ENCODE measurements around the gene NCAM1.

The NCAM1 gene

GRCh38 chr11:113316256-113316655, 355.0 kb downstream of the NCAM1 start:
- Histone ChIP-seq H3K36me3 (ENCODE audit: control insufficient read depth, insufficient read depth, low read length) (no peaks in the 10 kb centered on the region), H3K27ac (ENCODE audit: low read length) (no peak overlapping the region), H3K4me3 (ENCODE audit: low read length) (no peak overlapping the region), H3K4me1 (ENCODE audit: control insufficient read depth, insufficient read depth, low read length) (no peaks in the 10 kb centered on the region), H3K9me3 (ENCODE audit: control insufficient read depth, insufficient read depth, low read length) (no peaks in the 10 kb centered on the region), H3K27me3 (ENCODE audit: control insufficient read depth, insufficient read depth, low read length) (no peaks in the 10 kb centered on the region)
- DNase-seq (ENCODE audit: low read depth, low spot score) = no peak
- no CpG with 5 or more reads among the region's 1 CpG for WGBS (ENCODE audit: insufficient coverage, insufficient read length)

GRCh38 chr11:113317339-113317738, 356.1 kb downstream of the NCAM1 start:
- Histone ChIP-seq H3K27me3 (ENCODE audit: control insufficient read depth, insufficient read depth, low read length) (no peaks in the 10 kb centered on the region), H3K36me3 (ENCODE audit: control insufficient read depth, insufficient read depth, low read length) (no peaks in the 10 kb centered on the region), H3K4me1 (ENCODE audit: control insufficient read depth, insufficient read depth, low read length) (no peaks in the 10 kb centered on the region), H3K4me3 (ENCODE audit: low read length) (no peak overlapping the region), H3K27ac (ENCODE audit: low read length) (no peak overlapping the region), H3K9me3 (ENCODE audit: control insufficient read depth, insufficient read depth, low read length) (no peaks in the 10 kb centered on the region)
- no CpG with 5 or more reads among the region's 2 CpGs for WGBS (ENCODE audit: insufficient coverage, insufficient read length)
- no peak for DNase-seq (ENCODE audit: low read depth, low spot score)

GRCh38 chr11:113319085-113319484, 357.9 kb downstream of the NCAM1 start:
- H3K4me1 ChIP-seq (ENCODE audit: control insufficient read depth, insufficient read depth, low read length) = no peaks in the 10 kb centered on the region
- no peak overlapping the region for H3K27ac ChIP-seq (ENCODE audit: low read length)
- WGBS (ENCODE audit: insufficient coverage, insufficient read length) = no CpG with 5 or more reads among the region's 4 CpGs
- H3K27me3 ChIP-seq (ENCODE audit: control insufficient read depth, insufficient read depth, low read length) = no peaks in the 10 kb centered on the region
- H3K9me3 ChIP-seq (ENCODE audit: control insufficient read depth, insufficient read depth, low read length) = no peaks in the 10 kb centered on the region
- H3K4me3 ChIP-seq (ENCODE audit: low read length) = no peak overlapping the region
- DNase-seq (ENCODE audit: low read depth, low spot score) = no peak
- no peaks in the 10 kb centered on the region for H3K36me3 ChIP-seq (ENCODE audit: control insufficient read depth, insufficient read depth, low read length)

GRCh38 chr11:113322158-113322557, 360.9 kb downstream of the NCAM1 start:
- 100% methylated on average over 2 of the region's 4 CpGs for WGBS (ENCODE audit: insufficient coverage, insufficient read length)
- no peaks in the 10 kb centered on the region for H3K9me3 ChIP-seq (ENCODE audit: control insufficient read depth, insufficient read depth, low read length)
- no peaks in the 10 kb centered on the region for H3K36me3 ChIP-seq (ENCODE audit: control insufficient read depth, insufficient read depth, low read length)

GRCh38 chr11:113324250-113324649, 363.0 kb downstream of the NCAM1 start:
- Histone ChIP-seq H3K36me3 (ENCODE audit: control insufficient read depth, insufficient read depth, low read length) (no peaks in the 10 kb centered on the region), H3K9me3 (ENCODE audit: control insufficient read depth, insufficient read depth, low read length) (no peaks in the 10 kb centered on the region), H3K4me1 (ENCODE audit: control insufficient read depth, insufficient read depth, low read length) (no peaks in the 10 kb centered on the region), H3K27me3 (ENCODE audit: control insufficient read depth, insufficient read depth, low read length) (no peaks in the 10 kb centered on the region), H3K4me3 (ENCODE audit: low read length) (no peak overlapping the region), H3K27ac (ENCODE audit: low read length) (no peak overlapping the region)
- no peak for DNase-seq (ENCODE audit: low read depth, low spot score)
- WGBS (ENCODE audit: insufficient coverage, insufficient read length) = no CpG with 5 or more reads among the region's 5 CpGs

More at GRCh38 chr11:113322158-113322557, 360.9 kb downstream of the NCAM1 start:
- no peaks in the 10 kb centered on the region for H3K27me3 ChIP-seq (ENCODE audit: control insufficient read depth, insufficient read depth, low read length)
- no peak for DNase-seq (ENCODE audit: low read depth, low spot score)
- no peaks in the 10 kb centered on the region for H3K4me1 ChIP-seq (ENCODE audit: control insufficient read depth, insufficient read depth, low read length)
- H3K27ac ChIP-seq (ENCODE audit: low read length) = no peak overlapping the region
- no peak overlapping the region for H3K4me3 ChIP-seq (ENCODE audit: low read length)

Measured in iPS DF 6.9 (cell line).